HFF-Myc (cell line): Measurements from ENCODE around the gene KRT84.

Experiments
- DNase-seq: peaks from one replicate; pipeline ENCODE4 v3.0.0-alpha.2; 2011; ENCODE audit warnings: low read depth; ENCODE audit errors: extremely low read depth
- H3K4me3 ChIP-seq: replicated peaks from 2 replicates; pipeline ENCODE4 v1.5.1; 2011; ENCODE audit warnings: low read depth, mild to moderate bottlenecking, control low read depth, low read length
- TF ChIP-seq, protein P1 (sequence below): IDR thresholded peaks from 2 replicates; pipeline ENCODE4 v1.5.1; 2012; ENCODE audit warnings: mild to moderate bottlenecking, low read depth, low read length, control low read depth; ENCODE audit errors: missing control alignments

The KRT84 gene

DNA sequence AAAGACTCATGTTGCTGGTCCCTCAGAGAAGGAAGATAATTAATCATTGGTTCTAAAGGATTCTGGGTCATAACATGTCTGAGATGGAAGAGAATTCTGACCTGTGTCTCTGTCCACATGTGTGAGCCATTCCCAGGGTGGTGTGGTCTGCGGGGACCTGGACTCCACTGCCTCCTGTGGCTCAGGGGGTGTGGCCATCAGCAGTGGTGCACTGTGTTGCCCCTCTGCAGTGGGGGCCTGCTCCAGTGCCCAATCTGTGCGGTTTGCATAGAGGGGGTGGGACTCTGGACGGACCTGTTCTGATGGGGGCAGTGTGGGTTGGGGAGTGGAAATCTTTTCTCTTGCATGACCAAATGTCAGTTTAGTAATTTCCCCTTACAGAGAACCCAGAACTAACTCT lies 31.7 kb downstream of the KRT84 start:
- no peak overlapping the region for H3K4me3 ChIP-seq
- TF ChIP-seq, protein P1, sequence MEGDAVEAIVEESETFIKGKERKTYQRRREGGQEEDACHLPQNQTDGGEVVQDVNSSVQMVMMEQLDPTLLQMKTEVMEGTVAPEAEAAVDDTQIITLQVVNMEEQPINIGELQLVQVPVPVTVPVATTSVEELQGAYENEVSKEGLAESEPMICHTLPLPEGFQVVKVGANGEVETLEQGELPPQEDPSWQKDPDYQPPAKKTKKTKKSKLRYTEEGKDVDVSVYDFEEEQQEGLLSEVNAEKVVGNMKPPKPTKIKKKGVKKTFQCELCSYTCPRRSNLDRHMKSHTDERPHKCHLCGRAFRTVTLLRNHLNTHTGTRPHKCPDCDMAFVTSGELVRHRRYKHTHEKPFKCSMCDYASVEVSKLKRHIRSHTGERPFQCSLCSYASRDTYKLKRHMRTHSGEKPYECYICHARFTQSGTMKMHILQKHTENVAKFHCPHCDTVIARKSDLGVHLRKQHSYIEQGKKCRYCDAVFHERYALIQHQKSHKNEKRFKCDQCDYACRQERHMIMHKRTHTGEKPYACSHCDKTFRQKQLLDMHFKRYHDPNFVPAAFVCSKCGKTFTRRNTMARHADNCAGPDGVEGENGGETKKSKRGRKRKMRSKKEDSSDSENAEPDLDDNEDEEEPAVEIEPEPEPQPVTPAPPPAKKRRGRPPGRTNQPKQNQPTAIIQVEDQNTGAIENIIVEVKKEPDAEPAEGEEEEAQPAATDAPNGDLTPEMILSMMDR: no peak
- DNase-seq: no peak

GRCh38 chr12:52352951-52353350 lies 32.5 kb downstream of the KRT84 start:
- TF ChIP-seq, protein P1: no peak
- no peak overlapping the region for H3K4me3 ChIP-seq
- no peak for DNase-seq

DNA sequence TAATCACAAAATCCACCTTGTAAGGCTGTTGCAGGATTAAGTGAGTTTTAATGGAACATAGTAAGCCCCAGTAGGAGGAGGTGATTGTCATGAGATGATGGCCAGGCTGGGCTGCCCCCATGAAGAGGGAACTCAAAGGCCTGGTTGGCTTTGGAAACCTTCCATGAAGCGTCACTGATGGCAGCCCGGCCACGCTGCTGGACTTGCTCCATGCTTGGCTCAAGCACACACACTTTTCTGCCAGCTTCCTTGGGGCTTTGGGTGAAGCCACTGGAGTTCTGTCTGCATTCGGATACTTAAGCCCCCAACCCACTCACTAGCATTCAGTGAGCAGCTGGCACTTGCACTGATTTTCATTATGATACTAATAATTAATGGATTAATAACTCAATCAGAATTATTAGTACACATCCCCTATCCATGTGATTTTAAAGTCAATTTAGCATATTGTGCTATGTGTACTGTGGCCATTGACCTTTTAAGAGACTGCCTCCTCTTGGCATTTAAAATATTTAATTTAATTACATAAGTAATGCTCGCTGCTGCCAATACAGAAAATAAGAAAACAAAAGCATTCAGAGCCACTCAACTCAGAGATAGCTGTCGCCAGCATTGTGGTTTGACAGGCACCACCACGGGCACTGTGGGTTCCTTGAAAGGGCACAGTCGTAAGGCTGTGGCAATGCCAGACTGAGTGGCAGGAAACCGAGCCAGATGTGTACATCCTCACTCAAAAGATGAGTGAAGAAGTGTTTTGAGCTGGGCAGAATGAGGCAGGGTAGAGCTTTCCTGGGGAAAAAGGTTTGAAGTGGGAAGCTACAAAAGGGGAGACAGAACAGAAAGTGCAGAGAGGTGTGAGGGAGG lies 34.0 kb downstream of the KRT84 start:
- DNase-seq: no peak
- H3K4me3 ChIP-seq: no peak overlapping the region
- TF ChIP-seq, protein P1: no peak

DNA sequence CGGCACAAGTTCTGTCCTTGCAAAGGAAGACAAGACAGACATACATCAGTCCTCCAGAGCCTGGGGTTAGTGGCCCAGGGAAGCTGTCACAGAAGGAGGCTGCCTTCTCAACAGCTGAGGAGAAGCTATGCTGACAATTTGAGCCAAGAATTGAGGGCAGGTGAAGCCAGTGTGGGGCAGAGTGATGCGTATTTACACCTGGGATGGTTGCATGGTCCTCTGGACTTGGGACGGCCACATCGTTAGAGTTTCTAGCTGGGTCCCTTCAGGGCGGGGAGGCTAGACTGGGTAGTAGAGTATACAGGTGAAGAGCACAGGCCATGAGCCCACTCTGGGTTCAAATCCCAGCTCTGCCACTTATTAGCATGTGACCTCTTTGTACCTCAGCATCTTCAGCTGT lies 34.7 kb downstream of the KRT84 start:
- no peak for DNase-seq
- TF ChIP-seq, protein P1: no peak
- no peak overlapping the region for H3K4me3 ChIP-seq

DNA sequence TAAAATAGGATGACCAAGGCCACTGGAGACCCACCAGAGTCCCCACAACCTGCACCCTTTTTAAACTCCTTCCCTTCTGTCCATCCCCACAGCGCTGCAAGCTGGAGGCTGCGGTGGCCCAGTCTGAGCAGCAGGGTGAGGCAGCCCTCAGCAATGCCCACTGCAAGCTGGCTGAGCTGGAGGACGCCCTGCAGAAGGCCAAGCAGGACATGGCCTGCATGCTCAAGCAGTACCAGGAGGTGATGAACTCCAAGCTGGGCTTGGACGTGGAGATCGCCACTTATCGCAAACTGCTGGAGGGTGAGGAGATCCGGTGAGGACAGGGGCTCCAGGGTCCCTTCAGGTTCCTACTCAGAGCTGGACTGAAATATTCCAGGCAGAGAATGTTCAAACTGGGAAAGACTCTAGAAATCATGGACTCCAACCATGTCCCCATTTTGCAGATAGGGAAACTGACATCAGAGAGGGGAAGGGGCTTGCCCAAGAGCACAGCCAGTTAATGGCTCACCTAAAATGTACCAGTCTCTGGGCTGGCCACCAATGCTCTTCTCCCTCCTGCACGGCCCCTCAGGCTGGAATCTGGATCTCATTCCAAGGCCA lies 35.3 kb downstream of the KRT84 start:
- no peak for DNase-seq
- TF ChIP-seq, protein P1: no peak
- no peak overlapping the region for H3K4me3 ChIP-seq

DNA sequence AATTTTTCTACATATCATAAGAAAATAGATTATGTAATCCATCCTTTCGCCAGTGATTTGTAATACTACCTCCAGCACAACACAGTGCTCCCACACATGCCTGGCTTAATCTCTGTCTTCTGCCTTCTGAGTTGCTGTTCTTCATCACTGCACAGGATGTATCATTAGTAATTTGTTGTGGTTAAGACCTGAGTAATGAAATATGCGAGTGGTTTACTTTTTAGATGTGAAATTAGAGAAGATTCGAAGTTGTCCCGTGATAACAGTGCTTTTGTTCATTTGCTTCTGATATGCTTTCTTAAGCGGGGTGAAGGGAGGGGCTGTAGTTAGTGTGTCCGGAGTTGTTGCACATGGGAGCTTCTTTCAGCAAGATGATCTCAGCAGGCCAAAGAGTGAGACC lies 36.3 kb downstream of the KRT84 start:
- DNase-seq: no peak

More for the DNA sequence above, 36.3 kb downstream of the KRT84 start:
- TF ChIP-seq, protein P1: no peak
- no peak overlapping the region for H3K4me3 ChIP-seq
